Endothelial cell (in vitro differentiated cells): ENCODE results near the gene GJA8. TPM values are rescaled to one million over a fixed set of nuclear protein-coding genes. Genes with fewer than 3 reads are reported as not detected.

Source experiments
- DNase-seq: peaks from one replicate; pipeline ENCODE4 v3.0.0; 2021; ENCODE audit warnings: low spot score
- H3K27ac Mint-ChIP-seq: one replicate; pipeline ENCODE4 v1.8.0; 2021; ENCODE audit warnings: mixed read lengths, inconsistent platforms; ENCODE audit not compliant: unreplicated experiment
- H3K27me3 Mint-ChIP-seq: one replicate; pipeline ENCODE4 v1.8.0; 2021; ENCODE audit warnings: mild to moderate bottlenecking, moderate library complexity, mixed read lengths, inconsistent platforms; ENCODE audit not compliant: unreplicated experiment
- H3K36me3 Mint-ChIP-seq: one replicate; pipeline ENCODE4 v1.8.0; 2021; ENCODE audit warnings: mild to moderate bottlenecking, low read depth, mixed read lengths, inconsistent platforms; ENCODE audit not compliant: unreplicated experiment
- H3K4me1 Mint-ChIP-seq: one replicate; pipeline ENCODE4 v1.8.0; 2021; ENCODE audit warnings: mild to moderate bottlenecking, mixed read lengths, inconsistent platforms; ENCODE audit not compliant: unreplicated experiment
- H3K4me3 Mint-ChIP-seq: one replicate; pipeline ENCODE4 v1.8.0; 2021; ENCODE audit warnings: mild to moderate bottlenecking, mixed read lengths, inconsistent platforms; ENCODE audit not compliant: unreplicated experiment
- H3K9me3 Mint-ChIP-seq: one replicate; pipeline ENCODE4 v1.8.0; 2021; ENCODE audit warnings: mixed read lengths, inconsistent platforms; ENCODE audit not compliant: unreplicated experiment
- total RNA-seq: library from RNA; stranded (reverse); fragmentation: NEBNext Ultra II Directional; extraction: Animal tissue kit (Norgen Biotek cat#: 25700); gene quantifications from one replicate; pipeline ENCODE4 v1.2.1, GENCODE V29; 2021; ENCODE audit not compliant: unreplicated experiment
- TF ChIP-seq, protein P1 (sequence below): fragments of 200-600 bp; sonication (generic); IDR thresholded peaks from one replicate; pipeline ENCODE4 v1.5.0; 2021; ENCODE audit warnings: antibody characterized with exemption; ENCODE audit not compliant: unreplicated experiment

GJA8 gene
- total RNA-seq, 1 donor from 2014 or later: not detected

DNA sequence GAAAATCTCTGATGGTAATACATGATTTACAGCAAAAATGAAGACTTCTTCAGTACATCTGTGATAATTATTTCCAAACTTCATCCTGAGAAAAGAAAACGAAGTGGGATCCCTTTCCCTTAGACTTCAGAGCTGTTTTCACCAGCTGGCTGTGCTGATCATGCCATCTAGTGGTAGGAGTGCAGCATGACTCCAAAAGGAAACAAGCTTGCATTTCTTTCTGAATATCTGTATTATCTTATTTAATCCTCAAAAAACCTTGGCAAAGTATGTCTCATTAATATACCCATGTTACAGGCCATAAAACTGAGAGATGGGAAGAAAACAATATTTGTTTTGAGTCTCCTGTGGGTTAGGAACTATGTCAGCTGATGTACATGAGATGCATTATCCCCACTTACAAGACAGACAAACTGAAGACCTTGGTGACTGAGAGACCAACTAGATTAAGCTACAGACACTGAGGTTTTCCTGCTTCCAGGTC is 9.8 kb upstream of the GJA8 start:
- H3K9me3 Mint-ChIP-seq: no peaks in the 10 kb centered on the region
- TF ChIP-seq, protein P1, sequence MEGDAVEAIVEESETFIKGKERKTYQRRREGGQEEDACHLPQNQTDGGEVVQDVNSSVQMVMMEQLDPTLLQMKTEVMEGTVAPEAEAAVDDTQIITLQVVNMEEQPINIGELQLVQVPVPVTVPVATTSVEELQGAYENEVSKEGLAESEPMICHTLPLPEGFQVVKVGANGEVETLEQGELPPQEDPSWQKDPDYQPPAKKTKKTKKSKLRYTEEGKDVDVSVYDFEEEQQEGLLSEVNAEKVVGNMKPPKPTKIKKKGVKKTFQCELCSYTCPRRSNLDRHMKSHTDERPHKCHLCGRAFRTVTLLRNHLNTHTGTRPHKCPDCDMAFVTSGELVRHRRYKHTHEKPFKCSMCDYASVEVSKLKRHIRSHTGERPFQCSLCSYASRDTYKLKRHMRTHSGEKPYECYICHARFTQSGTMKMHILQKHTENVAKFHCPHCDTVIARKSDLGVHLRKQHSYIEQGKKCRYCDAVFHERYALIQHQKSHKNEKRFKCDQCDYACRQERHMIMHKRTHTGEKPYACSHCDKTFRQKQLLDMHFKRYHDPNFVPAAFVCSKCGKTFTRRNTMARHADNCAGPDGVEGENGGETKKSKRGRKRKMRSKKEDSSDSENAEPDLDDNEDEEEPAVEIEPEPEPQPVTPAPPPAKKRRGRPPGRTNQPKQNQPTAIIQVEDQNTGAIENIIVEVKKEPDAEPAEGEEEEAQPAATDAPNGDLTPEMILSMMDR: peak; percentile 99
- H3K27me3 Mint-ChIP-seq: no peaks in the 10 kb centered on the region
- H3K4me1 Mint-ChIP-seq: peaks cover 15% of the 10 kb centered on the region
- H3K4me3 Mint-ChIP-seq: no peak overlapping the region
- no peaks in the 10 kb centered on the region for H3K36me3 Mint-ChIP-seq
- peak; percentile 26 for DNase-seq
- H3K27ac Mint-ChIP-seq: no peak overlapping the region

DNA sequence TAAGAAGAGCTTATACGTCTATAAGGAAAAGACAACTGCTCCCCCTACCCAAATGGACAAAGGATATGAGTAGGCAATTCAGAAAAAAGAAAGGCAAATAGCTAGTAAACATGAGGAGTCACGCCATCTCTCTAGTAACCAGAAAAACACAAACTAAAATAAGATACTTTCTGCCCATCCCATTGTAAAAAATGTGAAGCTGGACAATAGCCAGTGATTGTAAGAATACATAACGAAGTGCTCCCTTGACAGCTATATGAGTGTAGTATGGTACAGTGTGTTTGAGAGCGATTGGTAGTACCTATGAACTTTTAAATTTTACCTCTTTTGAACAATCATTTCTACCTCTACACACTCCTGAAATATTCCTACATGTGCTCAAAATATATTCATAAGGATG is 7.5 kb upstream of the GJA8 start:
- Mint-ChIP-seq H3K4me1 (peaks cover 6% of the 10 kb centered on the region), H3K4me3 (no peak overlapping the region), H3K27me3 (no peaks in the 10 kb centered on the region), H3K36me3 (no peaks in the 10 kb centered on the region), H3K9me3 (no peaks in the 10 kb centered on the region), H3K27ac (no peak overlapping the region)
- DNase-seq: no peak
- TF ChIP-seq, protein P1: no peak

- H3K4me1 Mint-ChIP-seq: no peaks in the 10 kb centered on the region
- H3K36me3 Mint-ChIP-seq: no peaks in the 10 kb centered on the region
- H3K4me3 Mint-ChIP-seq: no peak overlapping the region
- no peaks in the 10 kb centered on the region for H3K27me3 Mint-ChIP-seq
- H3K27ac Mint-ChIP-seq: no peak overlapping the region
- DNase-seq: no peak
- H3K9me3 Mint-ChIP-seq: no peaks in the 10 kb centered on the region
- TF ChIP-seq, protein P1: no peak
These were observed 5.4 kb upstream of the GJA8 start for GRCh38 chr1:147897029-147897752.

DNA sequence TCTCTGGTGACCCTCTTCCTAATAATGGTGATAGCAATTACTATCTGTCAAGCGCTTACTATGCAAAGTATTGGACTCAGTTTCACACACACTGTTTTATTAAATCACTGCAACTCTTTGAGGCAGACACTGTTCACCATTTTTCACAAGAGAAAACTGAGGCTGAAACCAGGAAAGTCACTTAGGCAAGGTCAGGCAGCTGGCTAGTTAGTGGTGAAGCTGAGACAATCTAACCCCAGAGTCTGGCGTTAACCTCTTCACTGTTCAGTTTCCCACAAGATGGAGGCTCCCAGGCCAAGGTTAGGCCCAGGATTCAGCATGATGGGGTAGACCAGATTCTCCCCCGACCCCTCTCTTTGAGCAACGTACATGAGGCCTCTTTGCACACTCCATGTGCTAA is 4.8 kb upstream of the GJA8 start:
- Mint-ChIP-seq H3K36me3 (no peaks in the 10 kb centered on the region), H3K4me1 (no peaks in the 10 kb centered on the region), H3K27ac (no peak overlapping the region), H3K4me3 (no peak overlapping the region), H3K27me3 (no peaks in the 10 kb centered on the region), H3K9me3 (no peaks in the 10 kb centered on the region)
- TF ChIP-seq, protein P1: no peak
- no peak for DNase-seq

DNA sequence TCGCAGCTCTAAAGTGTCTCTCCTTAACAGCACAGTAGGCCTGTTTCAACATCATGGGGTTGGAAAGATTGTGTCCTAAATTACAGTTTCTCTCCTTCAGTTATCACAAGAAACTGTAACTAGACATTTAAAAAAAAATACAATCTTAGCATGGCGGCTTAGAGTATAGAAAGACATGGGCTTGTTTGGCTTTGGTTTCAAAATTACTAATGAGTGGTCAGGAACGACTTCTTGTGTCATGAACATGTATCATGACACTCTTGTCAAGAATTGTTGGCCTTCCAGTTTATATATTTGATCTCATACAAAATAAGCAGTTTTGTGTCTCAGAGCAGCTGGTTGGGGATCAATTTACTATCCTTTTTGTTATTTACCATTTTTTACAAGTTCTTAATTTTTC is 2.1 kb downstream of the GJA8 start:
- Mint-ChIP-seq H3K27ac (no peak overlapping the region), H3K4me3 (no peak overlapping the region), H3K4me1 (peaks cover 9% of the 10 kb centered on the region), H3K36me3 (no peaks in the 10 kb centered on the region), H3K9me3 (no peaks in the 10 kb centered on the region), H3K27me3 (peaks cover 2% of the 10 kb centered on the region)
- TF ChIP-seq, protein P1: no peak
- no peak for DNase-seq
